ENCODE data around the gene GTF2A1L. TPM values are rescaled to one million over a fixed set of nuclear protein-coding genes. Genes with fewer than 3 reads are reported as not detected.

The GTF2A1L gene
- total and polyA plus RNA-seq, 9 donors: 2.1 to 13.8 (median 3.6) TPM; not detected in 3

DNA sequence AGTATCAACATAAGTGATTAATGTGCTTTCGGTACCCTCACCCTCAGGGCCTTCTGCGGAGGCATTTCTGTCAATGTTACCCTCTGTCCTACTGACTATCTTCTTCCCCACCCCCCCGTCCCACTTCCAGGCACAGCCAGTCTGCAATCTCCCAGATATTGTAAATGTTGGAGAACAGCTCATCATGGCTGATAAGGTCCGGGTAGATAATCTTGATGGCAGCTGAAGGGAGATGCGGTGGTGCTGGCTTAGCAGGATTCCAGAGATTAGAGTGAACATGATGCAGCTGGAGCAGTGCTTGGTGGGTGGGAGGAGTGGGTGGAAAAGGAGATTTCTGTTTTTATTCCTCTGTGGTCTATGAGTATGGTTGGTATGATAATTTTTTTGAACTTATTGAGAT is 15.5 kb downstream of the GTF2A1L start:
- TF ChIP-seq, protein P1, sequence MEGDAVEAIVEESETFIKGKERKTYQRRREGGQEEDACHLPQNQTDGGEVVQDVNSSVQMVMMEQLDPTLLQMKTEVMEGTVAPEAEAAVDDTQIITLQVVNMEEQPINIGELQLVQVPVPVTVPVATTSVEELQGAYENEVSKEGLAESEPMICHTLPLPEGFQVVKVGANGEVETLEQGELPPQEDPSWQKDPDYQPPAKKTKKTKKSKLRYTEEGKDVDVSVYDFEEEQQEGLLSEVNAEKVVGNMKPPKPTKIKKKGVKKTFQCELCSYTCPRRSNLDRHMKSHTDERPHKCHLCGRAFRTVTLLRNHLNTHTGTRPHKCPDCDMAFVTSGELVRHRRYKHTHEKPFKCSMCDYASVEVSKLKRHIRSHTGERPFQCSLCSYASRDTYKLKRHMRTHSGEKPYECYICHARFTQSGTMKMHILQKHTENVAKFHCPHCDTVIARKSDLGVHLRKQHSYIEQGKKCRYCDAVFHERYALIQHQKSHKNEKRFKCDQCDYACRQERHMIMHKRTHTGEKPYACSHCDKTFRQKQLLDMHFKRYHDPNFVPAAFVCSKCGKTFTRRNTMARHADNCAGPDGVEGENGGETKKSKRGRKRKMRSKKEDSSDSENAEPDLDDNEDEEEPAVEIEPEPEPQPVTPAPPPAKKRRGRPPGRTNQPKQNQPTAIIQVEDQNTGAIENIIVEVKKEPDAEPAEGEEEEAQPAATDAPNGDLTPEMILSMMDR (IDR thresholded peaks at IDR 0.05): no peak
- TF ChIP-seq EP300 (IDR thresholded peaks at IDR 0.05) (no peak), POLR2A (IDR thresholded peaks at IDR 0.05) (no peak)
- H3K36me3 ChIP-seq: no peaks in the 10 kb centered on the region
- WGBS, 3 donors: 38 to 56% (median 56%) methylated on average over 5 of the region's 5 CpGs
- DNase-seq: no peak
- no peak overlapping the region for H3K4me3 ChIP-seq
- no peak overlapping the region for H3K27ac ChIP-seq
- no peaks in the 10 kb centered on the region for H3K4me1 ChIP-seq (ENCODE audit: insufficient read depth)
- H3K27me3 ChIP-seq: no peaks in the 10 kb centered on the region
- no peaks in the 10 kb centered on the region for H3K9me3 ChIP-seq
- intact Hi-C loops (cut with DNase I): no loop called here

DNA sequence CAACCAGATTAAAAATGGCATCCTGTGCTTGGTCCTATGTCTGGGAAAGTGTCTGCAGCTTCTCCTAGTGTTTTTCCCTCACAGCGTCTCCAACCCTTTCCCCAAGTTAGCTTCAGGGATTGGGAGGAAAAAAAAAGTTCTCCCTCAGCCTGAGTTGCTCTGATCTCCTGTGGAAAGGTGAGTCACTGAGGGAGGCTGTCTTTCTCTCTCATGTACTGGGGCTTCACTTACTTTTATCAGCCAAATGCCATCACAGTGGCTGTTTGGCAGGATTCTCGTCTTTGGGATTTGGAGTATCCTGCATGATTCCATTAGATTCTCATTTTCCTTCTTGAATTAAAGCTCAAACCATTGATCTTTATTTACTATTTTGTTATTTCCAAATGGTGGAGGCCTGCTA is 18.1 kb downstream of the GTF2A1L start:
- no peak for DNase-seq
- H3K27ac ChIP-seq: no peak overlapping the region
- intact Hi-C loops (cut with DNase I): no loop called here
- WGBS, 3 donors: 88 to 92% (median 90%) methylated on average over 2 of the region's 2 CpGs
- H3K36me3 ChIP-seq: no peaks in the 10 kb centered on the region
- TF ChIP-seq, protein P1 (IDR thresholded peaks at IDR 0.05): no peak
- no peak for TF ChIP-seq POLR2A (IDR thresholded peaks at IDR 0.05)
- TF ChIP-seq EP300 (IDR thresholded peaks at IDR 0.05): no peak
- no peak overlapping the region for H3K4me3 ChIP-seq
- H3K27me3 ChIP-seq: no peaks in the 10 kb centered on the region
- no peaks in the 10 kb centered on the region for H3K4me1 ChIP-seq (ENCODE audit: insufficient read depth)
- no peaks in the 10 kb centered on the region for H3K9me3 ChIP-seq

DNA sequence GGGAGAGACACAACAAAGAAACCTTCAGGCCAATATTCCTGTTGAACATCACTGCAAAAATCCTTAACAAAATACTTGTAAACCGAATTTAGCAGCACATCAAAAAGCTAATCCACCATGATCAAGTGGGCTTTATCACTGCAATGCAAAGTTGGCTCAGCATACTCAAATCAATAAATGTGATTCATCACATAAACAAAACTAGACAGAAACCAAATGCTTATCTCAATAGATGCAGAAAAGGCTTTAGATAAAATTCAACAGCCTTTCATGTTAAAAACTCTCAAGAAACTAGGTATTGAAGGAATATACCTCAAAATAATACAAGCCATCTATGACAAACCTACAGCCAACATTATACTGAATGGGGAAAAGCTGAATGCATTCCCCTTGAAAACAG is 20.6 kb downstream of the GTF2A1L start:
- H3K27ac ChIP-seq: no peak overlapping the region
- TF ChIP-seq POLR2A (IDR thresholded peaks at IDR 0.05) (no peak), EP300 (IDR thresholded peaks at IDR 0.05) (no peak)
- TF ChIP-seq, protein P1 (IDR thresholded peaks at IDR 0.05): no peak
- 72 to 94% (median 75%) methylated on average over 1 of the region's 1 CpG for WGBS, 3 donors
- intact Hi-C loops (cut with DNase I): no loop called here
- no peaks in the 10 kb centered on the region for H3K4me1 ChIP-seq (ENCODE audit: insufficient read depth)
- H3K36me3 ChIP-seq: no peaks in the 10 kb centered on the region
- no peaks in the 10 kb centered on the region for H3K27me3 ChIP-seq
- H3K4me3 ChIP-seq: no peak overlapping the region
- H3K9me3 ChIP-seq: no peaks in the 10 kb centered on the region
- no peak for DNase-seq

DNA sequence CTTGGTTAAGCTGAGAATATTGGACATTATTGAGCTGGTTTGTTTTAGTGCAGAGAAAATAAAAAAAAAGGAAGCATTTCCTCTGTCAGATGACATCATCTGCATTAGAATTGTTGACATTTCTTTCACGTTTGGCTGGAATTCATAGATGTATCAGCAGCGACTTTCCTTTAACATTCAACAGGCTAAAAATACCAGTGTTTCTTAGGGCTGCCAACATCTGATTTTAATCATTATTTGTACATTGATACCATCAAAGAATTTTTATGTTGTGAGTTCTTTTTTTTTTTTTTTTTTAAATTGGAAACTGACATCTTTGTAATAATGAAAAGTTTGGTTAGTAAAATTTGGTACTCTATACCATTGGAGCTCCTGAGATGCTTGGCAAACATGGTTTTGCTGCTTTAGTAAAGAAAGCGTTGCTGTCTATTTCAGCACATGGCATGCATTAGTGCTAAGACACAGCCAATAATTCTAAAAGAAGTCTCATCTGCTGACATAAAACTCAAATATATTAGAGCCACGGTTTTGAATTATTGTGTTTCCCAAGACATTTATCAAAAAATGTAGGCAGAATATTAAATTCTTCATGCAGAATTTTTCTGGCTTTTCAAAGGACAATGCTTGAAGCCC is 33.6 kb downstream of the GTF2A1L start:
- 27 to 29% (median 28%) methylated on average over 4 of the region's 4 CpGs for WGBS, 3 donors
- intact Hi-C loops (cut with DNase I): no loop called here
- TF ChIP-seq, protein P1 (IDR thresholded peaks at IDR 0.05): no peak
- TF ChIP-seq POLR2A (IDR thresholded peaks at IDR 0.05): no peak
- no peak for TF ChIP-seq EP300 (IDR thresholded peaks at IDR 0.05)
- no peak overlapping the region for H3K27ac ChIP-seq
- no peaks in the 10 kb centered on the region for H3K36me3 ChIP-seq
- no peaks in the 10 kb centered on the region for H3K9me3 ChIP-seq
- no peak for DNase-seq
- no peak overlapping the region for H3K4me3 ChIP-seq
- H3K27me3 ChIP-seq: no peaks in the 10 kb centered on the region
- no peaks in the 10 kb centered on the region for H3K4me1 ChIP-seq (ENCODE audit: insufficient read depth)
